IMR-90 (cell line): Measurements from ENCODE around the gene ITFG2. TPM values are rescaled to one million over a fixed set of nuclear protein-coding genes. Genes with fewer than 3 reads are reported as not detected.

Experiments used
- ATAC-seq: fragments of 200-7000 bp; cut with Tn5 transposase; 2 replicates; pipeline ENCODE4 v1.9.1; 2020; ENCODE audit warnings: low read depth, mild to moderate bottlenecking, moderate library complexity
- BruUV-seq: library from RNA; stranded (reverse); fragments of 400-500 nt; replicated peaks from 2 replicates; lab custom pipeline; 2021; lab: Mats Ljungman, UMichigan
- CTCF ChIA-PET: fragments of 300-600 bp; formaldehyde crosslinking; extraction: SDS; loops from one replicate; lab custom pipeline; 2021; ENCODE audit warnings: antibody characterized with exemption; lab: Yijun Ruan, JAX
- POLR2A ChIA-PET: fragments of 300-600 bp; sonication (Branson Sonifier 250); formaldehyde crosslinking; loops from one replicate; lab custom pipeline; 2022; ENCODE audit warnings: antibody characterized with exemption; ENCODE audit not compliant: unreplicated experiment; lab: Charles Lee
- DNase-seq: peaks from one replicate; pipeline ENCODE4 v3.0.0; 2013
- H2AFZ ChIP-seq: replicated peaks from 2 replicates; pipeline ENCODE3; 2013; ENCODE audit warnings: low read length, mild to moderate bottlenecking; ENCODE audit not compliant: poor library complexity
- H2AK5ac ChIP-seq: 2 replicates; pipeline ENCODE4 v1.6.1; 2013; ENCODE audit warnings: low read depth, low read length, inconsistent platforms
- H2AK9ac ChIP-seq: replicated peaks from 2 replicates; pipeline ENCODE3; 2013; ENCODE audit warnings: mild to moderate bottlenecking, low read depth, low read length, moderate library complexity; ENCODE audit not compliant: poor library complexity
- H2BK120ac ChIP-seq: 2 replicates; pipeline ENCODE4 v1.6.1; 2013; ENCODE audit warnings: low read depth, low read length, inconsistent platforms
- H2BK15ac ChIP-seq: 3 replicates; pipeline ENCODE4 v1.6.1; 2013; ENCODE audit warnings: low read depth, low read length, inconsistent platforms
- H2BK20ac ChIP-seq: 2 replicates; pipeline ENCODE4 v1.6.1; 2013; ENCODE audit warnings: low read depth, mild to moderate bottlenecking, inconsistent platforms, low read length, moderate library complexity
- H2BK5ac ChIP-seq: 2 replicates; pipeline ENCODE4 v1.6.1; 2013; ENCODE audit warnings: mild to moderate bottlenecking, low read depth, low read length, inconsistent platforms; ENCODE audit not compliant: poor library complexity, severe bottlenecking
- H3K14ac ChIP-seq: replicated peaks from 2 replicates; pipeline ENCODE4 v1.6.1; 2013; ENCODE audit warnings: low read depth, low read length, inconsistent platforms
- H3K18ac ChIP-seq: 2 replicates; pipeline ENCODE4 v1.6.1; 2013; ENCODE audit warnings: low read depth, low read length, control low read depth
- H3K23ac ChIP-seq: 2 replicates; pipeline ENCODE4 v1.6.1; 2013; ENCODE audit warnings: low read depth, low read length, inconsistent platforms
- H3K27ac ChIP-seq: 2 replicates; pipeline ENCODE4 v1.5.1; 2013; ENCODE audit warnings: mild to moderate bottlenecking, control low read depth, low read length; ENCODE audit not compliant: insufficient read depth
- H3K27me3 ChIP-seq: 2 replicates; pipeline ENCODE4 v1.6.1; 2013; ENCODE audit warnings: low read length; ENCODE audit not compliant: control insufficient read depth, insufficient read depth
- H3K36me3 ChIP-seq: 2 replicates; pipeline ENCODE4 v1.6.1; 2013; ENCODE audit warnings: low read length, mixed read lengths; ENCODE audit not compliant: control insufficient read depth, insufficient read depth
- H3K4ac ChIP-seq: 2 replicates; pipeline ENCODE4 v1.6.1; 2013; ENCODE audit warnings: low read depth, low read length, inconsistent platforms
- H3K4me1 ChIP-seq: 2 replicates; pipeline ENCODE4 v1.6.1; 2013; ENCODE audit warnings: low read length, mixed read lengths; ENCODE audit not compliant: control insufficient read depth, insufficient read depth
- H3K4me2 ChIP-seq: 2 replicates; pipeline ENCODE4 v1.6.1; 2013; ENCODE audit warnings: low read depth, mild to moderate bottlenecking, control low read depth, low read length, moderate library complexity
- H3K4me3 ChIP-seq: 2 replicates; pipeline ENCODE4 v1.5.1; 2013; ENCODE audit warnings: low read depth, mild to moderate bottlenecking, control low read depth, low read length, moderate library complexity; ENCODE audit not compliant: insufficient read depth
- H3K56ac ChIP-seq: 2 replicates; pipeline ENCODE4 v1.6.1; 2013; ENCODE audit warnings: low read length, inconsistent platforms; ENCODE audit not compliant: insufficient read depth; ENCODE audit errors: extremely low read depth
- H3K79me1 ChIP-seq, 2 experiments: 2 replicates each; pipeline ENCODE4 v1.6.1; 2013; ENCODE audit warnings: low read length in 2 of 2, inconsistent platforms in 1 of 2, low read depth in 1 of 2
- H3K9ac ChIP-seq: 2 replicates; pipeline ENCODE4 v1.6.1; 2013; ENCODE audit warnings: low read depth, low read length, control low read depth
- H3K9me1 ChIP-seq: 2 replicates; pipeline ENCODE4 v1.6.1; 2013; ENCODE audit warnings: low read length, inconsistent platforms; ENCODE audit not compliant: insufficient read depth
- H3K9me3 ChIP-seq: 2 replicates; pipeline ENCODE4 v1.6.1; 2013; ENCODE audit warnings: low read length; ENCODE audit not compliant: control insufficient read depth, insufficient read depth
- H4K20me1 ChIP-seq: 2 replicates; pipeline ENCODE4 v1.6.1; 2013; ENCODE audit warnings: low read length, inconsistent platforms; ENCODE audit not compliant: insufficient read depth
- H4K5ac ChIP-seq: 2 replicates; pipeline ENCODE4 v1.6.1; 2013; ENCODE audit warnings: mild to moderate bottlenecking, low read depth, low read length, control low read depth
- H4K8ac ChIP-seq, 2 experiments: 2 replicates each; pipeline ENCODE4 v1.6.1; 2013; ENCODE audit warnings: low read depth in 2 of 2, low read length in 2 of 2, control low read depth in 1 of 2, inconsistent platforms in 1 of 2
- H4K91ac ChIP-seq: 2 replicates; pipeline ENCODE4 v1.6.1; 2013; ENCODE audit warnings: low read depth, low read length, inconsistent platforms; ENCODE audit not compliant: insufficient read depth
- BHLHE40 ChIP-seq: fragments of 150-350 bp; IDR thresholded peaks from 2 replicates; pipeline ENCODE4 v1.6.1; 2016; ENCODE audit warnings: mild to moderate bottlenecking, low read depth, low read length
- CEBPB ChIP-seq: IDR thresholded peaks from 2 replicates; pipeline ENCODE4 v1.6.1; 2012; ENCODE audit warnings: low read depth, low read length, improper control_type of control experiment
- CHD1 ChIP-seq: IDR thresholded peaks from 2 replicates; pipeline ENCODE4 v1.6.1; 2012; ENCODE audit warnings: low read depth, low read length, improper control_type of control experiment
- CTCF ChIP-seq: conservative IDR thresholded peaks from 2 replicates; pipeline ENCODE4 v1.5.1; 2012; ENCODE audit warnings: mild to moderate bottlenecking, low read depth, low read length, improper control_type of control experiment
- ELK1 ChIP-seq: fragments of 150-350 bp; IDR thresholded peaks from 2 replicates; pipeline ENCODE4 v1.6.1; 2016; ENCODE audit warnings: low read depth, mild to moderate bottlenecking, low read length, moderate library complexity, borderline replicate concordance
- FOS ChIP-seq: fragments of 150-350 bp; IDR thresholded peaks from 2 replicates; pipeline ENCODE4 v1.6.1; 2016; ENCODE audit warnings: low read depth, low read length
- MAFK ChIP-seq: IDR thresholded peaks from 2 replicates; pipeline ENCODE4 v1.6.1; 2012; ENCODE audit warnings: low read depth, low read length, improper control_type of control experiment
- MAZ ChIP-seq: IDR thresholded peaks from 2 replicates; pipeline ENCODE4 v1.6.1; 2012; ENCODE audit warnings: low read depth, mild to moderate bottlenecking, low read length, improper control_type of control experiment, moderate library complexity, borderline replicate concordance
- MXI1 ChIP-seq: IDR thresholded peaks from 2 replicates; pipeline ENCODE4 v1.6.1; 2012; ENCODE audit warnings: low read depth, mild to moderate bottlenecking, low read length, moderate library complexity, borderline replicate concordance
- NFE2L2 ChIP-seq: fragments of 150-350 bp; IDR thresholded peaks from 2 replicates; pipeline ENCODE4 v1.6.1; 2016; ENCODE audit warnings: low read depth, mild to moderate bottlenecking, low read length
- POLR2A ChIP-seq: IDR thresholded peaks from 2 replicates; pipeline ENCODE4 v1.6.1; 2012; ENCODE audit warnings: mild to moderate bottlenecking, low read depth, low read length
- RAD21 ChIP-seq: IDR thresholded peaks from 2 replicates; pipeline ENCODE4 v1.6.1; 2012; ENCODE audit warnings: low read length, improper control_type of control experiment
- RFX5 ChIP-seq: IDR thresholded peaks from 2 replicates; pipeline ENCODE4 v1.8.0; 2012; ENCODE audit warnings: low read depth, mild to moderate bottlenecking, low read length, moderate library complexity
- SMC3 ChIP-seq: fragments of 150-350 bp; IDR thresholded peaks from 2 replicates; pipeline ENCODE4 v1.6.1; 2016; ENCODE audit warnings: low read depth, mild to moderate bottlenecking, antibody characterized with exemption, low read length, moderate library complexity
- USF2 ChIP-seq: fragments of 150-350 bp; IDR thresholded peaks from 2 replicates; pipeline ENCODE4 v1.6.1; 2017; ENCODE audit warnings: mild to moderate bottlenecking, antibody characterized with exemption, low read length, low read depth
- WGBS, 2 experiments: methylation state at CpG; one replicate each; pipeline versions ENCODE4 v1.1.5 to v1.1.7; 2013; ENCODE audit warnings: missing lambda C conversion rate in 2 of 2; ENCODE audit not compliant: insufficient read length in 1 of 2; ENCODE audit errors: extremely low coverage in 2 of 2; 5-methylcytosine and 5-hydroxymethylcytosine counted together
- dilution Hi-C: fragments of 300-500 bp; cut with HindIII; formaldehyde crosslinking; loops from one replicate; pipeline ENCODE4 v1.14.3; 2018; ENCODE audit warnings: low sequenced_read_pairs; ENCODE audit not compliant: unreplicated experiment
- in situ Hi-C: fragments of 300-500 bp; cut with MboI; formaldehyde crosslinking; loops from 3 replicates; pipeline ENCODE4 v1.14.3; 2019; ENCODE audit warnings: low sequenced_read_pairs, inconsistent platforms, mixed read lengths
- intact Hi-C: fragments of 100-400 bp; cut with micrococcal nuclease; formaldehyde crosslinking; loops from 2 replicates; pipeline ENCODE4 v1.10.0; 2022
- polyA plus RNA-seq, 3 experiments: library from polyadenylated mRNA; depleted of rRNA; stranded (reverse); fragments of >200 nt; gene quantifications; 2 replicates each; pipeline ENCODE4 v1.2.3, GENCODE V29; 2012; ENCODE audit warnings: low replicate concordance in 1 of 3
- total RNA-seq: library from RNA; depleted of rRNA; stranded (reverse); fragments of >200 nt; gene quantifications from 2 replicates; pipeline ENCODE4 v1.2.3, GENCODE V29; 2012

ITFG2 gene
- total and polyA plus RNA-seq, 2 of the 4 experiments (the other 2 are of a cell fraction): 20.3 to 25.5 TPM

GRCh38 chr12:2858944-2859421 is 46.5 kb downstream of the ITFG2 start:
- Histone ChIP-seq H2AK5ac (no peak overlapping the region), H3K79me1 (no peaks in the 10 kb centered on the region), H2AFZ (no peak overlapping the region), H3K23ac (no peak overlapping the region), H3K14ac (no peak overlapping the region), H4K5ac (no peak overlapping the region), H3K4me3 (no peak overlapping the region), H4K8ac (no peak overlapping the region), H3K56ac (no peak overlapping the region), H2BK5ac (no peak overlapping the region), H3K4me1 (no peaks in the 10 kb centered on the region), H3K4me2 (no peak overlapping the region), H3K27ac (no peak overlapping the region), H3K9ac (no peak overlapping the region), H3K36me3 (peaks cover 6% of the 10 kb centered on the region), H3K18ac (no peak overlapping the region), H4K91ac (no peak overlapping the region), H2BK120ac (no peak overlapping the region), H3K4ac (no peak overlapping the region), H3K9me1 (no peaks in the 10 kb centered on the region), H2BK15ac (no peak overlapping the region), H2BK20ac (no peak overlapping the region), H3K27me3 (no peaks in the 10 kb centered on the region), H3K9me3 (no peaks in the 10 kb centered on the region), H2AK9ac (no peak overlapping the region), H4K20me1 (no peaks in the 10 kb centered on the region)
- DNase-seq (no peak), ATAC-seq (no peak)
- ChIA-PET CTCF (no interaction called here), POLR2A (no interaction called here)
- in situ Hi-C loops: loop anchor here (10.0 kb wide), 1 partner anchor 176 kb away; no protein-coding TSS in a partner anchor
- no TSS peak for BruUV-seq
- TF ChIP-seq MAFK (no peak), ELK1 (no peak), CTCF (no peak), NFE2L2 (no peak), RFX5 (no peak), MAZ (no peak), RAD21 (no peak), CHD1 (no peak), CEBPB (no peak), FOS (no peak), USF2 (no peak), SMC3 (no peak), BHLHE40 (no peak), MXI1 (no peak), POLR2A (no peak)
- intact Hi-C loops: no loop called here
- dilution Hi-C loops: no loop called here
- no CpG with 5 or more reads among the region's 12 CpGs for WGBS, 2 experiments
